CD4-positive, alpha-beta T cell (primary cell): ENCODE results near the gene ERICH4. TPM values are rescaled to one million over a fixed set of nuclear protein-coding genes. Genes with fewer than 3 reads are reported as not detected.
A peak's percentile ranks its signal among the peaks of the same experiment; 100 is the strongest.

Experiments used
- ATAC-seq: fragments of 200-7000 bp; cut with Tn5 transposase; one replicate; pipeline ENCODE4 v1.10.0; 2022; ENCODE audit warnings: mild to moderate bottlenecking; ENCODE audit not compliant: poor library complexity
- CTCF ChIA-PET: fragments of 350-600 bp; sonication (Branson Sonifier 250); formaldehyde crosslinking; loops from one replicate; lab custom pipeline; 2021; ENCODE audit warnings: antibody characterized with exemption, inconsistent platforms; lab: Charles Lee
- POLR2A ChIA-PET: fragments of 350-600 bp; sonication (Branson Sonifier 250); formaldehyde crosslinking; loops from one replicate; lab custom pipeline; 2021; ENCODE audit warnings: antibody characterized with exemption, inconsistent platforms; lab: Charles Lee
- DNase-seq, 14 experiments: peaks; one replicate each; pipeline ENCODE4 v3.0.0-alpha.2; 2013 to 2020; ENCODE audit warnings: mixed read lengths in 2 of 14
- H3K27ac ChIP-seq, 2 donors: one replicate each; pipeline versions ENCODE4 v1.5.1 to v1.7.0; 2013; ENCODE audit warnings: low read length in 2 of 2, low read depth in 1 of 2, mild to moderate bottlenecking in 1 of 2
- H3K27me3 ChIP-seq, 2 experiments: 1 replicate in 1 of 2; 2 replicates in 1 of 2; pipeline versions ENCODE4 v1.6.1 to v1.7.0; 2013; ENCODE audit warnings: low read length in 2 of 2, control low read depth in 1 of 2, mild to moderate bottlenecking in 1 of 2, moderate library complexity in 1 of 2; ENCODE audit not compliant: insufficient read depth in 2 of 2, control insufficient read depth in 1 of 2
- H3K36me3 ChIP-seq: one replicate; pipeline ENCODE4 v1.6.1; 2013; ENCODE audit warnings: low read length, control low read depth; ENCODE audit not compliant: insufficient read depth
- H3K4me1 ChIP-seq: one replicate; pipeline ENCODE4 v1.6.1; 2013; ENCODE audit warnings: low read length, control low read depth; ENCODE audit not compliant: insufficient read depth
- H3K4me3 ChIP-seq: one replicate; pipeline ENCODE4 v1.5.1; 2013; ENCODE audit warnings: mild to moderate bottlenecking, low read length, moderate library complexity
- H3K9me3 ChIP-seq, 2 experiments: 1 replicate in 1 of 2; 2 replicates in 1 of 2; pipeline versions ENCODE4 v1.6.1 to v1.7.0; 2013; ENCODE audit warnings: low read length in 2 of 2, mild to moderate bottlenecking in 2 of 2, control low read depth in 1 of 2, moderate library complexity in 1 of 2; ENCODE audit not compliant: control insufficient read depth in 1 of 2, insufficient read depth in 1 of 2
- H3K27ac Mint-ChIP-seq: one replicate; pipeline ENCODE4 v1.8.0; 2020; ENCODE audit warnings: mixed read lengths
- H3K27me3 Mint-ChIP-seq: one replicate; pipeline ENCODE4 v1.8.0; 2021; ENCODE audit warnings: mixed read lengths
- H3K36me3 Mint-ChIP-seq: one replicate; pipeline ENCODE4 v1.8.0; 2021; ENCODE audit warnings: low read depth, mixed read lengths
- H3K4me1 Mint-ChIP-seq: one replicate; pipeline ENCODE4 v1.8.0; 2021; ENCODE audit warnings: low read depth, mixed read lengths
- H3K4me3 Mint-ChIP-seq: one replicate; pipeline ENCODE4 v1.8.0; 2020; ENCODE audit warnings: mild to moderate bottlenecking, mixed read lengths
- H3K9me3 Mint-ChIP-seq: one replicate; pipeline ENCODE4 v1.8.0; 2020; ENCODE audit warnings: mixed read lengths
- intact Hi-C, 2 experiments: fragments of 100-400 bp; cut with DNase I in 1 of 2; cut with micrococcal nuclease in 1 of 2; formaldehyde crosslinking; loops; one replicate each; pipeline versions ENCODE4 v1.15.1 to v1.9.0; 2023 to 2025; cut with DNase I, micrococcal nuclease
- total RNA-seq, 174 experiments: library from RNA in 2 of 174; stranded (reverse) in 2 of 174; gene quantifications; one replicate each; pipeline ENCODE4 v1.2.3 and lab custom pipeline; 2021 to 2026
- TF ChIP-seq, protein P1 (sequence below): fragments of 200-600 bp; IDR thresholded peaks from one replicate; pipeline ENCODE4 v1.8.0; 2022; ENCODE audit warnings: antibody characterized with exemption, mild to moderate bottlenecking

The ERICH4 gene
- total RNA-seq, 2 experiments from 2014 or later = not detected

DNA sequence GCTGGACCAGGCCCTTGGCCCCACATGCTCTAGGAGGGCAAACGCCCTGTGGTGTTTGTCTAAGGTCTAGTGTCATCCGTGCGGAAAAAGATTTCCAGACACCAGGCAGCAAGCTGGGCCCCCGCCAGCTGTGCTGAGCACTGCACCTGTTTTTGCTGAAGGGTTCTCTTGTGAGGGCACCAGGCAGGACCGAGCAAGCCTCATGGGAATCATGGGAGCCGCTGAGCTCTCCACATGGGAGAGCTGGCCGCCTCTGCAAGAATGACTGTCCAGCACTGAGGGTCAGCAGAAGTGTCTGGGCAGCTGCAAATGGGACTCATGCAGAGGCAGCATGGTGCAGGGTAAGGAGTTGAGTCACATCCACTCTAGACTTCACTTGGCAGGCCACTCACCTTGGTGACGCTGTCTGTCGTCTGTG lies 27.8 kb upstream of the ERICH4 start:
- Mint-ChIP-seq H3K4me1 (peaks cover 1% of the 10 kb centered on the region), H3K36me3 (peaks cover 72% of the 10 kb centered on the region), H3K9me3 (no peaks in the 10 kb centered on the region), H3K4me3 (no peak overlapping the region), H3K27ac (no peak overlapping the region), H3K27me3 (no peaks in the 10 kb centered on the region)
- POLR2A ChIA-PET = no interaction called here
- no peak overlapping the region for H3K4me3 ChIP-seq
- peaks cover 3% of the 10 kb centered on the region for H3K4me1 ChIP-seq
- ATAC-seq (no peak), DNase-seq (no peak)
- CTCF ChIA-PET = no interaction called here
- no peaks in the 10 kb centered on the region for H3K27me3 ChIP-seq
- peaks cover 78% of the 10 kb centered on the region for H3K36me3 ChIP-seq
- TF ChIP-seq, protein P1, sequence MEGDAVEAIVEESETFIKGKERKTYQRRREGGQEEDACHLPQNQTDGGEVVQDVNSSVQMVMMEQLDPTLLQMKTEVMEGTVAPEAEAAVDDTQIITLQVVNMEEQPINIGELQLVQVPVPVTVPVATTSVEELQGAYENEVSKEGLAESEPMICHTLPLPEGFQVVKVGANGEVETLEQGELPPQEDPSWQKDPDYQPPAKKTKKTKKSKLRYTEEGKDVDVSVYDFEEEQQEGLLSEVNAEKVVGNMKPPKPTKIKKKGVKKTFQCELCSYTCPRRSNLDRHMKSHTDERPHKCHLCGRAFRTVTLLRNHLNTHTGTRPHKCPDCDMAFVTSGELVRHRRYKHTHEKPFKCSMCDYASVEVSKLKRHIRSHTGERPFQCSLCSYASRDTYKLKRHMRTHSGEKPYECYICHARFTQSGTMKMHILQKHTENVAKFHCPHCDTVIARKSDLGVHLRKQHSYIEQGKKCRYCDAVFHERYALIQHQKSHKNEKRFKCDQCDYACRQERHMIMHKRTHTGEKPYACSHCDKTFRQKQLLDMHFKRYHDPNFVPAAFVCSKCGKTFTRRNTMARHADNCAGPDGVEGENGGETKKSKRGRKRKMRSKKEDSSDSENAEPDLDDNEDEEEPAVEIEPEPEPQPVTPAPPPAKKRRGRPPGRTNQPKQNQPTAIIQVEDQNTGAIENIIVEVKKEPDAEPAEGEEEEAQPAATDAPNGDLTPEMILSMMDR = no peak
- intact Hi-C loops = no loop called here
- no peak overlapping the region for H3K27ac ChIP-seq
- no peaks in the 10 kb centered on the region for H3K9me3 ChIP-seq

DNA sequence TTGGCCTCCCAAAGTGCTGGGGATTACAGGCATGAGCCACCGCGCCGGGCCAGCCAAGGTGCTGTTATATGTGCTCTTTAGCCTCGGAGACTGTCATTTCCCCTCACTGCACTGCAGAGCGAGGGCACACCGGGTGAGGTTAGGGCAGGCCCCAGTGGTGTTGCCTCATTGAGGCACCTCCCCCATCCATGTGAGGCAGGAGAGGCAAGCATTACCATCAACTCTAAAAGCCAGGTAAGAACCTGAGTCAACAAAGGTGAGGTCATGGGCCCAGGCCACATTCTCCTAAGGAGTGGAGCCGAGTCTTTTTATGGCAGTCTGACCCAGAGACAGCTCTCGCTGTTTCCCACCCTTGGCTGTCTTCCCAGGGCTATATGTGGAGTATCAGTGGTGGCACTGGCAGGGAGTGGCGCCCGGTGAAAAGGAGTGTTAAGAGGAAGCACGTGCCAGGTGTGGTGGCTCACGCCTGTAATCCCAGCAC lies 26.7 kb upstream of the ERICH4 start:
- TF ChIP-seq, protein P1 = no peak
- H3K4me3 ChIP-seq = no peak overlapping the region
- H3K4me1 ChIP-seq = peaks cover 6% of the 10 kb centered on the region
- POLR2A ChIA-PET = no interaction called here
- peaks cover 80% of the 10 kb centered on the region for H3K36me3 ChIP-seq
- ATAC-seq = no peak
- no peaks in the 10 kb centered on the region for H3K27me3 Mint-ChIP-seq
- H3K9me3 ChIP-seq = no peaks in the 10 kb centered on the region
- H3K9me3 Mint-ChIP-seq = no peaks in the 10 kb centered on the region
- no peaks in the 10 kb centered on the region for H3K4me1 Mint-ChIP-seq
- peaks cover 73% of the 10 kb centered on the region for H3K36me3 Mint-ChIP-seq
- H3K27me3 ChIP-seq = no peaks in the 10 kb centered on the region
- H3K4me3 Mint-ChIP-seq = no peak overlapping the region
- no peak overlapping the region for H3K27ac ChIP-seq
- H3K27ac Mint-ChIP-seq = no peak overlapping the region
- CTCF ChIA-PET = no interaction called here
- DNase-seq = no peak
- intact Hi-C loops = no loop called here

DNA sequence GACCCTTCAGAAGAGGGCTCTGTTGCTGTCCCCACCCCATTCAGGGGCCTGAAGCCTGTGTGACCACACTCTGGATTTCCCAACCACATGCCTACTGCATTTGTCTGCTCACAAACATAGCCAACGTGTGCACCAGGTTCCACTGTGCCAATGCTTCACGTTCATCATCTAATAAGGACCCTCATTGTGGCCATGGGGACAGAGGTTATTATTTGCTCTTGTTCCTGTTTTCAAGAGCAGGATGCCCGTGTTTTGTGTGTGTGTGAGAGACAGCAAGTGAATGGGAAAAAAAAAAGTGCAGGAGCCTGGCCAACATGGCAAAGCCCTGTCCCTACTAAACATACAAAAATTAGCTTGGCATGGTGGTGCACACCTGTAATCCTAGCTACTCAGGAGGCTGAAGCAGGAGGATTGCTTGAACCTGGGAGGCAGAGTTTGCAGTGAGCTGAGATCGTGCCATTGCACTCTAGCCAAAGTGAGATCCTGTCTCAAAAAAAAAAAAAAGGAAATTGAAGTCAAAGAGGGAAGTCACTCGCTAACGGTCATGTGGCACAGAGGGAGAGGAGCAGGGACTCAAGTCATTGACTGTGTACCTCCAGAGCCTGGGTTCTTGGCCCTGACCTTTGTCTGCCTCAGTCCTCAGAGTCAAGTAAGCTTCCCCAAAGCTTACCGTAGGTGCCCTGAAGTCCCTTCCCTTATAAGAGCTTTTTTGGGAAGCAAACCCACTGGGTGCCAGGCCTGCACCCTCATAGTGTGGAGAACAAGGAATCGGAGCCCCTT lies 22.7 kb upstream of the ERICH4 start:
- H3K4me3 Mint-ChIP-seq = no peak overlapping the region
- peaks cover 24% of the 10 kb centered on the region for H3K4me1 ChIP-seq
- peaks cover 71% of the 10 kb centered on the region for H3K36me3 Mint-ChIP-seq
- H3K27ac ChIP-seq = no peak overlapping the region
- H3K9me3 Mint-ChIP-seq = no peaks in the 10 kb centered on the region
- TF ChIP-seq, protein P1 = no peak
- no peaks in the 10 kb centered on the region for H3K27me3 Mint-ChIP-seq
- H3K27me3 ChIP-seq = no peaks in the 10 kb centered on the region
- intact Hi-C loops = no loop called here
- no peak overlapping the region for H3K4me3 ChIP-seq
- CTCF ChIA-PET = no interaction called here
- POLR2A ChIA-PET = no interaction called here
- ATAC-seq (no peak), DNase-seq (peak in 2 of 14 experiments; percentile 41 to 46)
- peaks cover 76% of the 10 kb centered on the region for H3K36me3 ChIP-seq
- H3K4me1 Mint-ChIP-seq = no peaks in the 10 kb centered on the region
- peaks cover 0 to 6% of the 10 kb centered on the region in 2 experiments for H3K9me3 ChIP-seq
- H3K27ac Mint-ChIP-seq = no peak overlapping the region
